HG02798 (cell line): ENCODE data around the gene EXOG.

Experiments
- ATAC-seq: cut with Tn5 transposase; IDR thresholded peaks from one replicate; pipeline ENCODE4 v1.9.1; 2021; ENCODE audit warnings: mild to moderate bottlenecking; ENCODE audit not compliant: unreplicated experiment, poor library complexity

Gene EXOG

GRCh38 chr3:38471260-38471857 is 24.8 kb upstream of the EXOG start:
- ATAC-seq: no peak

- no peak for ATAC-seq
Observed at GRCh38 chr3:38472342-38472741, 23.8 kb upstream of the EXOG start.

- ATAC-seq: no peak
Observed at GRCh38 chr3:38473229-38473628, 22.9 kb upstream of the EXOG start.

- no peak for ATAC-seq
Observed at GRCh38 chr3:38474928-38475605, 21.1 kb upstream of the EXOG start.

GRCh38 chr3:38475716-38476115 is 20.4 kb upstream of the EXOG start:
- ATAC-seq: no peak

GRCh38 chr3:38476157-38476756 is 19.9 kb upstream of the EXOG start:
- no peak for ATAC-seq

GRCh38 chr3:38477057-38477820 is 18.9 kb upstream of the EXOG start:
- no peak for ATAC-seq

GRCh38 chr3:38477839-38478450 is 18.2 kb upstream of the EXOG start:
- ATAC-seq: no peak

- ATAC-seq: no peak
Observed at GRCh38 chr3:38478901-38479300, 17.2 kb upstream of the EXOG start.

- ATAC-seq: peak; percentile 66
Observed at GRCh38 chr3:38479431-38480092, 16.6 kb upstream of the EXOG start.

GRCh38 chr3:38480093-38480445 is 16.1 kb upstream of the EXOG start:
- ATAC-seq: no peak

- ATAC-seq: no peak
Observed at GRCh38 chr3:38480930-38481329, 15.2 kb upstream of the EXOG start.

GRCh38 chr3:38482951-38483350 is 13.2 kb upstream of the EXOG start:
- ATAC-seq: no peak

- peak; percentile 92 for ATAC-seq
Observed at GRCh38 chr3:38487323-38487722, 8.8 kb upstream of the EXOG start.

- no peak for ATAC-seq
Observed at GRCh38 chr3:38488949-38489348, 7.2 kb upstream of the EXOG start.

GRCh38 chr3:38489766-38490165 is 6.4 kb upstream of the EXOG start:
- ATAC-seq: no peak

- no peak for ATAC-seq
Observed at GRCh38 chr3:38490281-38491030, 5.7 kb upstream of the EXOG start.

- ATAC-seq: no peak
Observed at GRCh38 chr3:38491215-38491614, 4.9 kb upstream of the EXOG start.

GRCh38 chr3:38493031-38493430 is 3.1 kb upstream of the EXOG start:
- ATAC-seq: no peak

- no peak for ATAC-seq
Observed at GRCh38 chr3:38497031-38497430, 891 bp downstream of the EXOG start.
